Head of caudate nucleus (tissue), 42 donors: ENCODE data around the gene SLIT3.

ENCODE experiments used
- DNase-seq, 42 donors: peaks; one replicate each; pipeline versions ENCODE4 v3.0.0 to v3.0.0-alpha.2; 2020 to 2021; ENCODE audit warnings: mixed read lengths in 7 of 42
- intact Hi-C: fragments of 100-400 bp; cut with DNase I; formaldehyde crosslinking; loops from one replicate; pipeline ENCODE4 v1.15.0; 2022

SLIT3 gene

GRCh38 chr5:169301386-169301934 is 521 bp upstream of the SLIT3 start:
- no peak for DNase-seq
- intact Hi-C loops = loop anchor here (5.0 kb wide), 1 partner anchor 314 kb away; no protein-coding TSS in a partner anchor

- peak in 7 of 42 donors; percentile 15 to 30 (median 26) for DNase-seq
- intact Hi-C loops = loop anchor here (5.0 to 10.0 kb wide), 2 partner anchors 313 to 625 kb away; no protein-coding TSS in a partner anchor
These were observed 1.1 kb downstream of the SLIT3 start for GRCh38 chr5:169299663-169300467.

- intact Hi-C loops = loop anchor here (10.0 kb wide), 1 partner anchor 624 kb away; no protein-coding TSS in a partner anchor
- peak in 5 of 42 donors; percentile 24 to 33 (median 28) for DNase-seq
These were observed 1.7 kb downstream of the SLIT3 start for GRCh38 chr5:169299191-169299662.

- no peak for DNase-seq
- intact Hi-C loops = loop anchor here (10.0 kb wide), 1 partner anchor 623 kb away; no protein-coding TSS in a partner anchor
These were observed 2.7 kb downstream of the SLIT3 start for GRCh38 chr5:169298193-169298592.

GRCh38 chr5:169296419-169297143 is 4.4 kb downstream of the SLIT3 start:
- intact Hi-C loops = loop anchor here (10.0 kb wide), 1 partner anchor 622 kb away; no protein-coding TSS in a partner anchor
- DNase-seq = no peak

GRCh38 chr5:169295306-169295705 is 5.6 kb downstream of the SLIT3 start:
- intact Hi-C loops = loop anchor here (10.0 kb wide), 1 partner anchor 621 kb away; no protein-coding TSS in a partner anchor
- DNase-seq = no peak

- no peak for DNase-seq
- intact Hi-C loops = loop anchor here (10.0 kb wide), 1 partner anchor 620 kb away; no protein-coding TSS in a partner anchor
These were observed 6.3 kb downstream of the SLIT3 start for GRCh38 chr5:169294621-169295020.

GRCh38 chr5:169291877-169292276 is 9.1 kb downstream of the SLIT3 start:
- no peak for DNase-seq
- intact Hi-C loops = loop anchor here (10.0 kb wide), 1 partner anchor 617 kb away; no protein-coding TSS in a partner anchor

- DNase-seq = no peak
- intact Hi-C loops = loop anchor here (10.0 kb wide), 1 partner anchor 616 kb away; no protein-coding TSS in a partner anchor
These were observed 10.0 kb downstream of the SLIT3 start for GRCh38 chr5:169290895-169291294.

GRCh38 chr5:169289520-169289919 is 11.4 kb downstream of the SLIT3 start:
- intact Hi-C loops = no loop called here

GRCh38 chr5:169288066-169288930 is 12.6 kb downstream of the SLIT3 start:
- intact Hi-C loops = no loop called here
- DNase-seq = no peak

More at GRCh38 chr5:169289520-169289919, 11.4 kb downstream of the SLIT3 start:
- DNase-seq = no peak

GRCh38 chr5:169287529-169287928 is 13.4 kb downstream of the SLIT3 start:
- no peak for DNase-seq
- intact Hi-C loops = no loop called here

GRCh38 chr5:169286572-169287300 is 14.2 kb downstream of the SLIT3 start:
- intact Hi-C loops = no loop called here
- peak in 37 of 42 donors; percentile 25 to 84 (median 55) for DNase-seq

- intact Hi-C loops = no loop called here
- no peak for DNase-seq
These were observed 17.1 kb downstream of the SLIT3 start for GRCh38 chr5:169283887-169284286.

GRCh38 chr5:169281625-169282024 is 19.3 kb downstream of the SLIT3 start:
- intact Hi-C loops = no loop called here
- no peak for DNase-seq

GRCh38 chr5:169280696-169281095 is 20.2 kb downstream of the SLIT3 start:
- intact Hi-C loops = no loop called here
- no peak for DNase-seq

- no peak for DNase-seq
- intact Hi-C loops = no loop called here
These were observed 20.7 kb downstream of the SLIT3 start for GRCh38 chr5:169280286-169280685.

GRCh38 chr5:169279125-169279524 is 21.8 kb downstream of the SLIT3 start:
- DNase-seq = no peak
- intact Hi-C loops = no loop called here
